ENCODE results near the gene CMYA5.

DNA sequence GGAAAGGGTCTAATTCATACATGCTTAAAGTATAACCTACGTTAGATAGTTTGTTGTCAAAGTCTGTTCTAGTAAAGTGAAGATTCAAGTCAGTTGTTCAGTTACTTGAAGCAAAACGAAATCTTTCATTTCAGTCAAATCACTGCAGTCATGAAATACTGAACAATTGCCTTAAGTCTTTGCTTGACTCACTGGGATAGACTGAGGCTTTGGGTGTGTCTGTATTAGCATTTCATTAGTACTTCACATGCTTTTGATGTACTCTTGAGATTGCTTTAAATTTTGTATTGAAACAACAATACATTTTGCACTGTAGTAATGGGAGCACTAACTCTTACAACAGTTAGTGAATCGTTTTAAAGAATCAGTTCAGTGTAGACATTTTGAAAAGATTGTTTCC, 4.0 kb upstream of the CMYA5 start:
- TF ChIP-seq GATA2 (IDR thresholded peaks at IDR 0.05; ENCODE audit: low read depth, low read length) (no peak), GATA3 (IDR thresholded peaks at IDR 0.05; ENCODE audit: low read depth, low read length) (no peak)

Measured in SH-SY5Y (cell line).